Hematopoietic multipotent progenitor cell (in vitro differentiated cells): Measurements from ENCODE around the gene ABCB9. TPM values are rescaled to one million over a fixed set of nuclear protein-coding genes. Genes with fewer than 3 reads are reported as not detected.
"Not testable (repeated sequence)": the region's sequence is repeated elsewhere in the genome, so short reads cannot be mapped to it uniquely, and the experiment has no call there.

Experiments
- DNase-seq, 3 donors: peaks; one replicate each; pipeline ENCODE4 v3.0.0-alpha.2; 2011 to 2015; ENCODE audit warnings: low read depth in 2 of 3, low spot score in 2 of 3
- total RNA-seq: library from RNA; depleted of rRNA; stranded (reverse); fragments of >200 nt; gene quantifications from one replicate; pipeline ENCODE4 v1.2.3, GENCODE V29; 2012

The ABCB9 gene
- total RNA-seq, 1 donor, result 9.2 TPM

DNA sequence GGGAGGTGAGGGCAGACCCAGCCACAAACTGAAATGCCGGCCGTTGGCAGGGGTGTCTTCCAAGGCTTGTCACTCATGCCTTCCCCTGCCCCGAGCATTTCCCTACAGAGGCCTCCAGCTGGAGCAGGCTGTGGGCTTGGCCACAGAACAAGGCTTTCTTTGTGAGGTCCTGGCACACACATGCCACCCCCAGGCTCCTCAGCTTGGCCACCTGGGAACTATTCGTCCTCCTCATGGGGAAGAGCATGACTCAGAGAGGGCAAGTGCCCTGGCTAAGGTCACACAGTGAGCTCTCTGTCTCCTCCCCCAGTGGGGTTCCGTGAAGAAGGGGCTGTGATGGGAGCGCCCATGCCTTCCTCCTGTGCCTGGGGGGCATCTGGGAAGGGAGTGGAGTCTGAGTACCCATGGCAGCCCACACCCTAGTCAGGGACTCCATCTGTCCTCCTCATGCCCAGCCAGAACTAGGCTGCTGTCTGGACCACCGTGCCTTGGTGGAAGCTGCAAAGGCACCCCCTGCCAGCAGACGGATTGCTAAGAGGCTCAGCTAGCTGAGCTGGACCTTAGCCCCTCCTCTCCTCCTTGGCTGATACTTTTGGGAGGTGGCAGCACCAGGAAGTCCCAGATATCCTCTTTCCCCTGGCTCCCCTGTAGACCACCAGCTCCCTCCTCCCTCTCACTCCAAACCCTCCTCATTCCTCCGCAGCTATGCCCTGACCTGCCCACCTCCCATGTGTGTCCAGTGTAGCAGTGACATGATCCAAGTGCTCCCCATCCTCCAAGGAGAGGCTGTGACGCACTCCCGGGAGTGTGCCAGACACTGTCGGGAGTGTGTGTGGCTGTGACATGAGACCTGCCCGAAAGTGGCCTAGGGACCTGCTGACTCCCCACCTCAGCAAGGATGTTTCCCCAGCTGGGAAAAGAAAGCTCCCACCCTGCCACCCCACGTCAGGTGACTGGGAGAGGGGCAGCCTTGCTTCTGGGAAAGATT, 21.4 kb downstream of the ABCB9 start:
- no peak for DNase-seq

DNA sequence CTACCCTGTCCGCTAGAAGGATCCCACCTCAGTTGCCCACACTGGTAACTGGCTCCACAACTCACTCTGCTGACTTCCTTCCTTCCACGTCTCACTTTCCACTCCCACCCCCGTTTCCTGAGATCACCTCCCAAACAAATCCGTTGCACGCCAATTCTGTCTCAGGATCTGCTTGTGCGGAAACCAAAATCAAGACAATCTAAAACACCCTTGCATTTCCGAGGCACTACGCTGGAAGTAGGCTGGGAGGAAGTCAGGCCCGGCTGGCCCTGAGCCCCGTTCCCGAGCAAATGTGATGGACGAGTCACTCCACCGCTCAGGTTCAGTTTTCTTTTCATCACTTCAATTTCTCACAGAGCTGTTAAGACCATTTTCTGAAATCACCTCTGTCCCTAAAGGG, 23.1 kb downstream of the ABCB9 start:
- DNase-seq, result peak in 1 of 3 donors; percentile 33

DNA sequence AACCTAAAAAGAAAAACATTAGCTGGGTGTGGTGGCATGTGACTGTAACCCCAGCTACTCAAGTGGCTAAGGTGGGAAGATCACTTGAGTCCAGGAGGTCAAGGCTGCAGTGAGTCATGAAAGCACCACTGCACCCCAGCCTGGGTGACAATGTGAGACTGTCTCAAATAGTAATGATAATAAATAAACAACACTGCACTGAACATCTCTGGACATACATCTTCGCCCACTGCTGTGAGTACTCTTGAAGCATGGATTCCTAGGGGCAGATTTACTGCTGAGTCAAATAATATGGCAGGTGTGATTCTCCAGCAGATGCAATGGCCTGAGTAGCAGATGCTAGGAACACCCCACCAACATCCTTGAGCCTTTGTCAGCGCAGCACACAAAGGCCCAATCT, 23.6 kb downstream of the ABCB9 start:
- DNase-seq, result no peak

DNA sequence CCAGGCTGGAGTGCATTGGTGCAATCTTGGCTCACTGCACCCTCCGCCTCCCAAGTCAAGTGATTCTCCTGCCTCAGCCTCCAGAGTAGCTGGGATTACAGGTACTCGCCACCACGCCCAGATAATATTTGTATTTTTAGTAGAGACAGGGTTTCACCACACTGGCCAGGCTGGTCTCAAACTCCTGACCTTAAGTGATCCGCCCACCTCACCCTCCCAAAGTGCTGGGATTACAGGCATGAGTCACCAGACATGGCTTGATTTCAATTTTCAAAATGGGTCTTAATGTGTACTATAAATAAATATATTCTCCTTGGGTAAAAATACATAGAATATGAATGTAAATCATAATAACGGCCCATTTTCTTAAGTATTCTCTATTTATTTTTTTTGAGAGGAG, 24.9 kb downstream of the ABCB9 start:
- not testable (repeated sequence) for DNase-seq

DNA sequence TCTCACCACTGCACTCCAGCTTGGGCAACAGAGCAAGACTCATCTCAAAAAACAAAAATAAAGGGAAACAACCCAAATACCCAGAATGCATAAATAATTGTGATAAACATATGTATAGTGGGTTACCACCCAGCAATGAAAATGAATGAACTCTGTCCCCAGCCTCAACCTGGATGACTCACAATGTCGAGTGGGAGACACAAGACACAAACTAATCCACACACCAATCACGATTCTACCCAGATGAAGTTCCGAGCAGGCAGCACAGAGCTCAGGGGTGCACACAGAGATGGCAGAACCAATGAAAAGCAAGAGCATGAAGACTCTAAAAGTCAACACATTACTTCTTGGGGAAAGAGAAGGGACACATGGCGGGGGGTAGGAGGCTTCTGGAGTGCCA, 27.1 kb downstream of the ABCB9 start:
- DNase-seq, result no peak

DNA sequence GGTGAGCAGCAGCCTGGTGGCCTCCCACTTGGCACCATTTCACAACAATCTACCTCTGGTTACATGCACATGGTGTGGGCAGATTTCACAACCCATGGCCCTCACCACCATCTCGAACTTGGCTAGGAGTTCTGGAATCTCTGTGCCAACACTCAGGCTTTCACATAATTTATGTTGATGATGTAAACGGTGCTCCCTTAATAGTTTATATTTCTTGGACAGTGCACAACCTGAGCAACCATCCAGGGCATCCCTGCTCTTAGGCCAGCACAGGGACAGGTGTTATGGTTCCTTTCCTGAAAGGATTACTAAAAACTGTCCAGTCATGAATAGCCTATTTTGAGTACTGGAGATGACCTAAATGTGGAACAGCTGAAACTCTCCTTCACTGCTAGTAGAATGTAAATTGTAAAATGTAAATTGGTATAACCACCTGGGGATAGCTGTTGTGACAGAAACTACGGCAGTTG, 28.6 kb downstream of the ABCB9 start:
- DNase-seq, result no peak

DNA sequence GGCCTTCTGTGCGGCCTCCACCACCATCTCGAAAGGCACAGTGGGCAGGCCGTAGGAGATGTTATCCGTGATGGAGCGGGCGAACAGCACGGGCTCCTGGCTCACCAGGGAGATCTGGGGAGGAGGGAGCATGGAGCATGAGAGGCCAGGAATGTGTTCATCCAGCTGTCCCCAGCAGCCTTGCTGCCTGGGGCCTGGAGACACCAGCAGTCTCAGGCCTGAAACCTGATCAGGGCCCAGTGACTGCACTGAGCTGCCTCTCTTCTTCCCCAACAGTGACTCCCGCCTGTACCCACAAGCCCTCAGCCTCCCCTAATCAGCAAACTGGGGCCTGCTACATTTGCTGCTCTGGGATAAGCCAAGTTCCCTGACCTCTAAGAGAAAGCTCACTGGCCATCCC, 30.9 kb downstream of the ABCB9 start:
- DNase-seq, result no peak

DNA sequence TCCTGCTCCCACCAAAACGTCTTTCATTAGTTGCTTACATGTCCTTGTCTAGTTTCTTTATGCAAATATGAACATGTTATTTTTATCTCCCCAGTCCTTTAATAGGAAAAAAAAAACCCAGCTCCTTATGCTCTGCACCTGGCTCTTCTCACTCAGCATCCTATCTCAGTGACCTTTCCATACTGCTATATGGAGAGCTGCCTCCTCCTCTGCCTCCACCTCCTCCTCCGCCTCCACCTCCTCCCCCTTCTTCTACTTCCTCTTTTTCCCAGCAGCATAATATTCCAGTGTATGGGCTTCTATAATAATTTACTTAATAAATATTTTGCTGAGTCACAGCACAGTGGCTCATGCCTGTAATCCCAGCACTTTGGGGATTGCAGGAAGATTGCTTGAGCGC, 31.5 kb downstream of the ABCB9 start:
- no peak for DNase-seq

DNA sequence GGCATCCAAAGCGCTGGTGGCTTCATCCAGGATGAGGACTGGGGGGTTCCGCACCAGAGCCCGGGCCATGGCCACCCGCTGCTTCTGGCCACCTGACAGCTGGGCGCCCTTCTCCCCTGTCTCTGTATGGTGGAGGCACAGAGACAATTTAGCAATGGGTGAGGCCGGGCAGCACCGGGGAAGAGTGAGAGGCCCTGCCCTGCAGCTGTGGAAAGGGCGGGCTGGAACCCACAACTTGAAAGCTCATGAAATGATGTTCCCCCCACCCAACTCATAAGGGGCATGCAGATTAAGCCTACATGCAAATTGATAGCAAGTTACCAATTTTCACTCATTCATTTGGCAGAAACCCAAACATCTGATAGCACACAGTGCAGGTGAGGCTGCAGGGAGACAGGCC, 34.1 kb downstream of the ABCB9 start:
- no peak for DNase-seq

DNA sequence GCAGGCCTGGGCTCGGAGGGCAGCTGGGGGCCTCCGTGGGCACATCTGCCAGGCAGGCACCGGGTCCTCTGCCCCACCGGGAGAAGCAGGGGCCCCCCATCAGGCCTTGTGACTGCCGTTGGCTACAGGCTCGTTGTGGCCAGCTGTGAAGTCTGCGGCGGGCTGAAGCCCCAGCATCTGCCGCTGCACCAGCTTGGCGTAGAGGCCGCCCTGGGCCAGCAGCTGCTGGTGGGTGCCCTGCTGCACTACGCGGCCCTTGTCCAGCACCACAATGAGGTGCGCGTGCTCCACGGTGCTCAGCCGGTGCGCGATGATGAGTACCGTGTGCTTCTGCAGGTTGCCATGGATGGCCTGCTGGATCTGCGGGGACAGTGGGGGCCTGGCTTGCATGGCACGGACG, 36.5 kb downstream of the ABCB9 start:
- DNase-seq, result no peak

DNA sequence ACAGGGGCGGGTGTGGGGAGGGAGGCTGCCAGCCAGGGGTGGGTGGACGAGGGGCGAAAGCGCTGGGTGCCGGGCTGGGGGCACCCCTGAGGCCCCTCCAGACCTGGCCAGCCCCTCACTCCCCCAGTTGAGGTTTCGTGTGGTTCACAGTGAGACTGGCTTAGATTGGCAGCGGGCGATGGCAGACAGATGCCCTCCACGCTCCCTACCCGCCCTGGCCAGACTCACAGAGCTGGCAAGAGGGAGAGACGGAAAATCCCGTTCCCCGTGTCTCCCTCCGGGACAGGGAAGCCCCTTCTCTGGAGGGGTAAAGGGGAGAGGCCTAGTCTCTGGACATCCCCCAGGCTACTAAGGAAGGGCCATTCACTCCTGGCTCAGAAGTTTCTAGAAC, 37.1 kb downstream of the ABCB9 start:
- DNase-seq, result no peak

DNA sequence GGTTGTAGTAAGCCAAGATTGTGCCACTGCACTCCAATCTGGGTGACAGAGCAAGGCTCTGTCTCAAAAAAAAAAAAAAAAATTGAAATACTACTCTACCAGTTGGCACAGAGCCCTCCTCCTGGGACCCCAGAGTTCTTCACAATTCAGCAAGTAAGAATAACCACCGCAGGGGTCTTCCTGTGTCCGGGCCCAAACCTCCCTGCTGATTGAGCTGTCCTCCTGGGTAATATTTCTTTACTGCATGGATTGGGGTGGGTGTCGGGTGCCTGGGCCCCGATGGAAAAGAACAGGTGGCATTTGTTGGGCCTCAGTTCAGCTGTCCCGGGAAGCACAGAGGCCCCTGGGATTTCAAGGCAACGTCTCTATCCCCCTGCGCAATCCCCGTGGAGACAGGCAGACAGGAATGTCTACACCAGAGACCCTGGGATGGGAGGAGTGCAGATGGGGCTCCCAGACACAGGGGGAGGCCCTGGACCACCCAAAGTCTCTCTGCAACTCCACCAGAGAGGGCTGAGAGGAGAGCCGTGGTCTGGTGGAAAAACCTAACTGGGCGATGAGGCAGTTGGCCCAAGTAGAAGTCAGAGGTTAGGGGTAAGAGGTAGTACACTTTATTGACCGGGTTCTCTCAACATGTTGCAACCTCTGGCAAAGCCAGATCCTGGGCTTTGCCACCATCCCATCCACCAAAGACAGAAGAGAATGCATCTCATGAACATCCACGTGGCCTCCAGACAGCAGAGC, 37.7 kb downstream of the ABCB9 start:
- DNase-seq, result no peak

DNA sequence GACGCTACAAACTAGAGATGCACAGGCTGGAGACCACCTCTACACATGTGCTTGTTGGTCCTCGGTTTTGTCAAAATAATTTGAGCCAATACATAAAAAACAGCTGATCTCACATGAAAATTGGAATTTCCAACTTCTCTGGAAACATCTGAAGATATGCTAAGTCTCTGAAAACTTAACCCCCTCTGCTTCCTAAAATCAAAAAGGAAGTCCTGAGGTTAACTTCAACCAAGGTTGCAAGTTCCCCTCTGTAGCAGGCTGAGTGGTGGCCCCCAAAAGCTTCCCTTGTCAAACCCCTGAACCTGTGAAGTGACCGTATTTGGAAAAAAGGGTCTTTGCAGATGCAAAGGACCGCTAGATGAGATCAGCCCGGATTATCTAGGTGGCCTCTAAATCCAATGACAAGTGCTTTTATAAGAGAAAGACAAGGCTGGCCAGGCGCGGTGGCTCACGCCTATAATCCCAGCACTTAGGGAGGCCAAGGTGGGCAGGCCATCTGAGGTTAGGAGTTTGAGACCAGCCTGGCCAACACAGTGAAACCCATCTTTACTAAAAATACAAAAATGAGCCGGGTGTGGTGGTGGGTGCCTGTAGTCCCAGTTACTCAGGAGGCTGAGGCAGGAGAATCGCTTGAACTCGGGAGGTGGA, 38.4 kb downstream of the ABCB9 start:
- DNase-seq, result peak in 1 of 3 donors; percentile 48

DNA sequence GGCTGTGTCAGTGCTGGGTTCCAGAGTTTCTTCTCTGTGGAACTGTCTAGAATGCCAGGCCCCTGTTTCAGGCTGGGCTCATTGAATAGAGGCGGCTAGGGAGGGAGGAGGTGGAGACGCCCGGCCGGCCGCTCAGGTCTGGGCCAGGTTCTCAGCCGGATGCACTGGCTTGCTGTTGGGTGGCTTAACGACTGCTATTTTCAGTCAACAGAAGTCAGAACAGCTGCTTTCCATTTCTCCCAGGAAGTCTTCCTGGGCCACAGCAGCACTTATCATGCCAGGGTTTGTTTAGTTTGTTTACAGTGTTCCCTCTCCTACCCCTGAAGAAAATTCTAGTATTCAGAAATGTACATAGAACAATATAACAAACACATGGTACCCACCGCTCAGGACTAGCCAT, 44.3 kb downstream of the ABCB9 start:
- DNase-seq, result no peak

DNA sequence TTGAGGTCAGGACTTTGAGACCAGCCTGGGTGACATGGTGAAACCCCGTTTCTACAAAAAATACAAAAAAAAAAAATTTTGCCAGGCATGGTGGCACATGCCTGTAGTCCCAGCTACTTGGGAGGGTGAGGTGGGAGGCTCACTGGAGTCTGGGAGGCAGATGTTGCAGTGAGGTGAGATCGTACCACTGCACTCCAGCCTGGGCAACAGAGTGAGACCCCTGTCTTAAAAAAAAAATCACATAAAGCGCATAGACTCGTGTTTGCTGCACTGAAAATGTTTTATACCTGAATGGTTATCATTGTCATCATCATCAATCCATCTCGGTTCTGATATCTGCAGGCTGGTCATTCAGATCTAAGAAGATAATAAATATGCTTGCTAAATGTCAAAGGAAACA, 45.6 kb downstream of the ABCB9 start:
- no peak for DNase-seq

DNA sequence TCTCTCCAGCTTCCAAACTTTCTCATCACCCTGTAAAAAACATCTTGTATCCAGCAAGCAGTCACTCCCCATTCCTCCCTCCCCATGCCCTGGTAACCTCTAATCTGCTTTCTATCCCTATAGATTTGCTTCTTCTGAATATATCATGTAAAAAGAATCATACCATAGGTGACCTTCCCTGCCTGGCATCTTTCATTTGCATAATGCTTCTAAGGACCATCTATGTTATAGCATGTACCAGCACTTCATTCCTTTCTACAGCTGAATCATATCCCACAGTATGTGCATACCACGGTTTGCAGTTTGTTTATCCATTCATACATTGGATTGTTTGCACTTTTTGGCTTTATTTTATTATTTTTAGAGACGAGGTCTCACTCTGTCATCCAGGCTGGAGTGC, 47.4 kb downstream of the ABCB9 start:
- DNase-seq, result no peak

DNA sequence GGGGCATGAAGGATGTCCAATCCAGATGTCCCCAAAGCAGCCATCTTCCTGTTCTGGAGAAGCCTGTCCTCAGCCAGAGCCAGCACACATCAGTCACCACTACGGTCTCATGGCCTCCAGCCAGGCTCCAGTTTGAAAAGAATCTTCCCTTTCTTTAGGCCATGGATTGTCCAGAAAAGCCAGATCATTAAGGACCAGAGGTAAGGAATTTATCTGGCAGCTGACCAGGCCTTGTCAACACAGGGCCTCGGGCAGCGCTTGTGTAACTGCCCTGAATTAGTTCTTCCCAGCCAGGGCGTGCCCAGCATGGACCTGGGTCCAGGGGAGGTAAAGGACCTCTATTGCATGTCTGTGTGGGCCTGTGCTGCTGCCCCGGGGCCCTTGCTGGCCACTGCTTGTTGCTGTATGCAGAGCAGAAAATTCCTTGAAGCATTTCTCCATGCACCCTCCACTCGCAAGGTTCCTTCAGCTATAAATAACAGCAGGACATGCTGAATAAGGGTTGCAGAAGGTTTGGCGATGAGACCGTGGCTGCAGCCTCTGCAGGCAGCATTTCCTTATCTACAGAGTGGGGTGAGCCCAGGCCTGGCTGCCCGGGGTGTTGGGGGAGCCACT, 48.6 kb downstream of the ABCB9 start:
- no peak for DNase-seq

DNA sequence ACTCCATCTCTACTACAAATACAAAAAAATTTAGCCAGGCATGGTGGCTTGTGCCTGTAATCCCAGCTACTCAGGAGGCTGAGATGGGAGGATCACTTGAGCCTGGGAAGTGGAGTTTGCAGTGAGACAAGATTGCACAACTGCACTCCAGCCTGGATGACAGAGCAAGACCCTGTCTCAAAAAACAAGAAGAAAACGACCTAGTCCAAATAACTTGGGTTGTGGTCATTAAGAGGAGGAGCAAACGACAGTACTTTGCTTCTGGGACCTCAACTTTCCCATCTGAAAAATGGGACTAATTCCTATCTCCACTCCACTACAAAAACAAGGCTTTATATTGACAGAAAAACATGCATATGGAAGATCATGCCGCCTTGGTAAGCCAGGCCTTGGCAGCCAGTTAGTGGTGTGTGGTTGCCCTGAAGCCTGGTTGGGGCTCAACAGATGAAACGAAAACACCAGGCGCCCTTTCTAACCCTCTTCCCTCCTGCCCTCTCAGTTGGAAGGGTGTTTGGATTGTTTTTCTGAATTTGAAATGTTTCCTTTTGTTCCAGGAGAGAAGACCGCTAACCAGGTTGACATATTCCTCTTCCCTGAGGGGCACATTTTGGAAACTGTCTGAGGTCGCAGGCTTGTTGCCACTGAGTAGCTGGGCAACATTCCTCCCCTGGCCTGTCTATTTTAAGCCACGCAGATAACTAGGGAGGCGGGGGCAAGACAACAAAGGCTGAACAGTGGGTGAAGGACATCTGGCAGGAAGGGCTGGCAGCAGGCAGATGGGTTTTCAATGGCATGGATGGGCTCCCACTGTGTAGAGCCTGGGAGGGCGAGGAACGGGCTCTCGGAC, 56.6 kb downstream of the ABCB9 start:
- DNase-seq, result no peak

DNA sequence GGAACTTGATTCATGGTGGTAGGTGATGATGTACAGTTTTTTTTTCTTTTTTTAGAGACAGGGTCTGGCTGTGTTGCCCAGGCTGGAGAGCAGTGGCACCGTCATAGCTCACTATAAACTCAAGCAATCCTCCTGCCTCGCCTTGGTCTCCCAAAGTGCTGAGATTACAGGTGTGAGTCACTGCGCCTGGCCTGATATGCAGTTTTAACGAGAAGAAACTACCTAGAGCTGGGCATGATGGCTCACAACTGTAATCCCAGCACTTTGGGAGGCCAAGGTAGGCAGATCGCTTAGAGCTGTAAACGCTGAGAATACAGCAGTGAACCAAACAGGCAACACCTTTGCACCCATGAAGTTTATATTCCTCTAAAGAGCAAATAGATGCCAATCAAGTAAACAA, 57.3 kb downstream of the ABCB9 start:
- DNase-seq, result no peak

DNA sequence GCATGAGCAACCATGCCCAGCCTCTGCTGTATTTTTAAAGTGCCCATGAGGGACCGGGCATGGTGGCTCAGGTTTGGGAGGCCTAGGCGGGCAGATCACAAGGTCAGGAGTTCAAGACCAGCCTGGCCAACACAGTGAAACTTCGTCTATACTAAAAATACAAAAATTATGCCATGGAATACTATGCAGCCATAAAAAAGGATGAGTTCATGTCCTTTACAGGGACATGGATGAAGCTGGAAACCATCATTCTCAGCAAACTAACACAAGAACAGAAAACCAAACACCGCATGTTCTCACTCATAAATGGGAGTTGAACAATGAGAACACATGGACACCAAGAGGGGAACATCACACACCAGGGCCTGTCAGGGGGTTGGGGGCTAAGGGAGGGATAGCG, 61.0 kb downstream of the ABCB9 start:
- not testable (repeated sequence) for DNase-seq
